GM12865 (cell line): Measurements from ENCODE around the gene KCNG2.

Experiments
- DNase-seq: peaks from one replicate; pipeline ENCODE4 v3.0.0; 2010; ENCODE audit warnings: low read depth
- H3K4me3 ChIP-seq: 2 replicates; pipeline ENCODE4 v1.5.1; 2011; ENCODE audit warnings: mild to moderate bottlenecking, low read depth, low read length, control low read depth
- CTCF ChIP-seq: IDR thresholded peaks from 2 replicates; pipeline ENCODE4 v1.5.1; 2011; ENCODE audit warnings: low read length, control low read depth, low read depth, inconsistent platforms; ENCODE audit not compliant: insufficient read depth; ENCODE audit errors: missing control alignments

Gene KCNG2

GRCh38 chr18:79786786-79787526 lies 10.8 kb upstream of the KCNG2 start:
- no peak for TF ChIP-seq CTCF
- H3K4me3 ChIP-seq = no peak overlapping the region
- DNase-seq = no peak

GRCh38 chr18:79787527-79787864 lies 10.2 kb upstream of the KCNG2 start:
- TF ChIP-seq CTCF = no peak
- no peak overlapping the region for H3K4me3 ChIP-seq

GRCh38 chr18:79787865-79788733 lies 9.6 kb upstream of the KCNG2 start:
- DNase-seq = no peak
- TF ChIP-seq CTCF = no peak
- no peak overlapping the region for H3K4me3 ChIP-seq

More at GRCh38 chr18:79787527-79787864, 10.2 kb upstream of the KCNG2 start:
- no peak for DNase-seq

- no peak for DNase-seq
- TF ChIP-seq CTCF = no peak
- H3K4me3 ChIP-seq = no peak overlapping the region
Measured at GRCh38 chr18:79788734-79789085, 9.0 kb upstream of the KCNG2 start.

GRCh38 chr18:79789091-79789891 lies 8.4 kb upstream of the KCNG2 start:
- no peak overlapping the region for H3K4me3 ChIP-seq
- no peak for TF ChIP-seq CTCF
- DNase-seq = no peak

- TF ChIP-seq CTCF = no peak
- DNase-seq = no peak
- H3K4me3 ChIP-seq = no peak overlapping the region
Measured at GRCh38 chr18:79789901-79790890, 7.5 kb upstream of the KCNG2 start.
